BLaER1 treated with 17β-estradiol and CSF1 and Interleukin-3, amounts not matched to agents 10 nM and 100 nM (cell line): ENCODE data around the gene SNAI1.
A peak's percentile ranks its signal among the peaks of the same experiment; 100 is the strongest.

Source experiments
- H3K27ac ChIP-seq, 11 experiments: shearing (Covaris generic); formaldehyde crosslinking; 2 replicates each; pipeline ENCODE4 v1.8.1; 2022
- H3K27me3 ChIP-seq, 11 experiments: shearing (Covaris generic); formaldehyde crosslinking; 2 replicates each; pipeline ENCODE4 v1.8.1; 2022
- H3K36me3 ChIP-seq, 11 experiments: shearing (Covaris generic); formaldehyde crosslinking; 2 replicates each; pipeline ENCODE4 v1.8.1; 2022
- H3K4me1 ChIP-seq, 10 experiments: shearing (Covaris generic); formaldehyde crosslinking; 2 replicates each; pipeline ENCODE4 v1.8.1; 2022
- H3K4me2 ChIP-seq, 11 experiments: shearing (Covaris generic); formaldehyde crosslinking; 2 replicates each; pipeline ENCODE4 v1.8.1; 2022
- H3K4me3 ChIP-seq, 10 experiments: shearing (Covaris generic); formaldehyde crosslinking; 2 replicates each; pipeline ENCODE4 v1.8.1; 2022
- H3K9ac ChIP-seq, 11 experiments: shearing (Covaris generic); formaldehyde crosslinking; 2 replicates each; pipeline ENCODE4 v1.8.1; 2022
- H3K9me3 ChIP-seq, 11 experiments: shearing (Covaris generic); formaldehyde crosslinking; replicated peaks in 1 of 11; 2 replicates each; pipeline ENCODE4 v1.8.1; 2022
- H4K20me1 ChIP-seq, 11 experiments: shearing (Covaris generic); formaldehyde crosslinking; 2 replicates each; pipeline ENCODE4 v1.8.1; 2022
- Cebpa-rat ChIP-seq, 11 experiments: shearing (Covaris generic); IDR thresholded peaks; 2 replicates each; pipeline ENCODE4 v1.8.1; 2022

Gene SNAI1

GRCh38 chr20:50037123-50037522 is 54.3 kb downstream of the SNAI1 start:
- no peaks in the 10 kb centered on the region for H4K20me1 ChIP-seq
- no peaks in the 10 kb centered on the region for H3K27me3 ChIP-seq
- H3K4me2 ChIP-seq = peak overlapping the region in 1 of 11 experiments; percentile 0; a peak in 1 of 22 replicates
- TF ChIP-seq Cebpa-rat (IDR thresholded peaks at IDR 0.05) = no peak
- H3K4me3 ChIP-seq = no peak overlapping the region
- H3K27ac ChIP-seq = peak overlapping the region in 4 of 11 experiments; percentile 2 to 37 (median 17); a peak in 6 of 22 replicates
- no peaks in the 10 kb centered on the region for H3K36me3 ChIP-seq
- peaks cover 38 to 84% (median 59%) of the 10 kb centered on the region in 10 experiments for H3K4me1 ChIP-seq
- no peaks in the 10 kb centered on the region for H3K9me3 ChIP-seq
- peak overlapping the region in 3 of 11 experiments; percentile 5 to 28 (median 15); a peak in 2 of 22 replicates for H3K9ac ChIP-seq

GRCh38 chr20:50037575-50037974 is 54.8 kb downstream of the SNAI1 start:
- peaks cover 42 to 88% (median 64%) of the 10 kb centered on the region in 10 experiments for H3K4me1 ChIP-seq
- no peaks in the 10 kb centered on the region for H3K9me3 ChIP-seq
- H3K9ac ChIP-seq = peak overlapping the region in 3 of 11 experiments; percentile 5 to 28 (median 15); a peak in 1 of 22 replicates
- TF ChIP-seq Cebpa-rat (IDR thresholded peaks at IDR 0.05) = no peak
- H3K27ac ChIP-seq = peak overlapping the region in 3 of 11 experiments; percentile 13 to 37 (median 25); a peak in 5 of 22 replicates
- no peaks in the 10 kb centered on the region for H3K36me3 ChIP-seq
- H3K4me2 ChIP-seq = no peak overlapping the region; a peak in 1 of 22 replicates
- no peak overlapping the region for H3K4me3 ChIP-seq
- H4K20me1 ChIP-seq = no peaks in the 10 kb centered on the region
- no peaks in the 10 kb centered on the region for H3K27me3 ChIP-seq

- Histone ChIP-seq H3K4me3 (no peak overlapping the region), H3K36me3 (no peaks in the 10 kb centered on the region), H3K9me3 (no peaks in the 10 kb centered on the region), H3K4me2 (peak overlapping the region in 6 of 11 experiments; percentile 24 to 52 (median 34); a peak in 7 of 22 replicates), H3K4me1 (peaks cover 48 to 94% (median 68%) of the 10 kb centered on the region in 10 experiments), H4K20me1 (no peaks in the 10 kb centered on the region), H3K27ac (peak overlapping the region in 2 of 11 experiments; percentile 25 to 38; a peak in 2 of 22 replicates), H3K27me3 (no peaks in the 10 kb centered on the region), H3K9ac (no peak overlapping the region)
- TF ChIP-seq Cebpa-rat (IDR thresholded peaks at IDR 0.05) = no peak
These were observed 55.4 kb downstream of the SNAI1 start for GRCh38 chr20:50038169-50038568.
